SU-DHL-6 (cell line): ENCODE data around the gene FSD2.
"Not testable (repeated sequence)": the region's sequence is repeated elsewhere in the genome, so short reads cannot be mapped to it uniquely, and the experiment has no call there.

Experiments
- H2AFZ ChIP-seq: fragments of 200-600 bp; sonication (generic); 2 replicates; pipeline ENCODE4 v1.6.1; 2014; ENCODE audit warnings: low read depth, mild to moderate bottlenecking, moderate library complexity, mixed read lengths, antibody characterized with exemption, low read length; ENCODE audit not compliant: severe bottlenecking
- H3F3A ChIP-seq: fragments of 200-600 bp; shearing (Covaris generic); 2 replicates; pipeline ENCODE4 v1.6.0; 2016; ENCODE audit warnings: antibody characterized with exemption, mild to moderate bottlenecking; ENCODE audit not compliant: insufficient read depth
- H3K27ac ChIP-seq: fragments of 200-600 bp; sonication (generic); 2 replicates; pipeline ENCODE4 v1.5.1; 2016; ENCODE audit warnings: low read depth, mild to moderate bottlenecking, low read length, moderate library complexity, mixed read lengths
- H3K27me3 ChIP-seq: fragments of 200-600 bp; sonication (generic), shearing (Covaris generic); 2 replicates; pipeline ENCODE4 v1.6.0; 2014; ENCODE audit warnings: mild to moderate bottlenecking, low read length
- H3K36me3 ChIP-seq: fragments of 200-600 bp; sonication (generic); 2 replicates; pipeline ENCODE4 v1.6.1; 2014; ENCODE audit warnings: mild to moderate bottlenecking, low read length, mixed read lengths
- H3K4me2 ChIP-seq: fragments of 300-600, 200-600 bp; shearing (Covaris generic), sonication (generic); 2 replicates; pipeline ENCODE4 v1.6.0; 2014; ENCODE audit warnings: low read length, low read depth, mild to moderate bottlenecking; ENCODE audit not compliant: poor library complexity, severe bottlenecking
- H3K4me3 ChIP-seq: fragments of 200-600 bp; sonication (generic); 2 replicates; pipeline ENCODE4 v1.5.1; 2014; ENCODE audit warnings: antibody characterized with exemption, low read length, mild to moderate bottlenecking, mixed read lengths; ENCODE audit not compliant: insufficient read depth, poor library complexity, severe bottlenecking
- H3K79me2 ChIP-seq: fragments of 200-600 bp; sonication (generic); 2 replicates; pipeline ENCODE4 v1.6.1; 2014; ENCODE audit warnings: mild to moderate bottlenecking, low read length, moderate library complexity; ENCODE audit not compliant: insufficient read depth
- H3K9ac ChIP-seq: fragments of 200-600 bp; sonication (generic); 2 replicates; pipeline ENCODE4 v1.7.0; 2014; ENCODE audit warnings: mild to moderate bottlenecking, low read length
- H3K9me2 ChIP-seq: fragments of 200-600 bp; sonication (generic); replicated peaks from 2 replicates; pipeline ENCODE4 v1.6.1; 2014; ENCODE audit warnings: low read length; ENCODE audit not compliant: insufficient read depth
- H3K9me3 ChIP-seq: fragments of 200-600 bp; sonication (generic); 2 replicates; pipeline ENCODE4 v1.6.1; 2014; ENCODE audit warnings: low read length, mixed read lengths; ENCODE audit not compliant: insufficient read depth
- H4K20me1 ChIP-seq: fragments of 200-600 bp; sonication (generic); 2 replicates; pipeline ENCODE4 v1.6.1; 2014; ENCODE audit warnings: low read depth, mild to moderate bottlenecking, antibody characterized with exemption, low read length, moderate library complexity, mixed read lengths
- CTCF ChIP-seq: fragments of 200-600 bp; sonication (generic); IDR thresholded peaks from one replicate; pipeline ENCODE4 v1.5.1; 2017; ENCODE audit warnings: antibody characterized with exemption, mild to moderate bottlenecking, low read length, moderate library complexity; ENCODE audit not compliant: insufficient read depth, poor library complexity, severe bottlenecking
- EZH2phosphoT487 ChIP-seq: fragments of 200-600 bp; sonication (generic), shearing (Covaris generic); conservative IDR thresholded peaks from 2 replicates; pipeline ENCODE4 v1.6.1; 2018; ENCODE audit warnings: mild to moderate bottlenecking, antibody characterized with exemption, low read length, moderate library complexity, mixed read lengths

FSD2 gene

GRCh38 chr15:82709081-82709420, 96.8 kb downstream of the FSD2 start:
- H3K9me2 ChIP-seq, result no peaks in the 10 kb centered on the region
- H2AFZ ChIP-seq, result no peak overlapping the region
- H3K36me3 ChIP-seq, result no peaks in the 10 kb centered on the region
- H3K27ac ChIP-seq, result no peak overlapping the region
- TF ChIP-seq CTCF (no peak), EZH2phosphoT487 (no peak)
- no peaks in the 10 kb centered on the region for H3K79me2 ChIP-seq
- peak overlapping the region; percentile 94 for H3K4me2 ChIP-seq
- H3K9ac ChIP-seq, result no peak overlapping the region
- no peaks in the 10 kb centered on the region for H3F3A ChIP-seq
- no peaks in the 10 kb centered on the region for H3K27me3 ChIP-seq
- no peak overlapping the region for H3K4me3 ChIP-seq
- H3K9me3 ChIP-seq, result no peaks in the 10 kb centered on the region
- no peaks in the 10 kb centered on the region for H4K20me1 ChIP-seq

GRCh38 chr15:82705856-82706255, 100.0 kb downstream of the FSD2 start:
- H3K36me3 ChIP-seq, H3K9me2 ChIP-seq, H4K20me1 ChIP-seq, H3F3A ChIP-seq, H3K9ac ChIP-seq, H3K27ac ChIP-seq, H3K79me2 ChIP-seq, H3K4me2 ChIP-seq, H3K4me3 ChIP-seq, H3K27me3 ChIP-seq, H3K9me3 ChIP-seq, H2AFZ ChIP-seq: not testable (repeated sequence)
